GM21825 (cell line): Measurements from ENCODE around the gene WDR93.

ENCODE experiments used
- ATAC-seq: cut with Tn5 transposase; IDR thresholded peaks from one replicate; pipeline ENCODE4 v1.9.1; 2021; ENCODE audit warnings: mild to moderate bottlenecking, moderate library complexity; ENCODE audit not compliant: unreplicated experiment

Gene WDR93

DNA sequence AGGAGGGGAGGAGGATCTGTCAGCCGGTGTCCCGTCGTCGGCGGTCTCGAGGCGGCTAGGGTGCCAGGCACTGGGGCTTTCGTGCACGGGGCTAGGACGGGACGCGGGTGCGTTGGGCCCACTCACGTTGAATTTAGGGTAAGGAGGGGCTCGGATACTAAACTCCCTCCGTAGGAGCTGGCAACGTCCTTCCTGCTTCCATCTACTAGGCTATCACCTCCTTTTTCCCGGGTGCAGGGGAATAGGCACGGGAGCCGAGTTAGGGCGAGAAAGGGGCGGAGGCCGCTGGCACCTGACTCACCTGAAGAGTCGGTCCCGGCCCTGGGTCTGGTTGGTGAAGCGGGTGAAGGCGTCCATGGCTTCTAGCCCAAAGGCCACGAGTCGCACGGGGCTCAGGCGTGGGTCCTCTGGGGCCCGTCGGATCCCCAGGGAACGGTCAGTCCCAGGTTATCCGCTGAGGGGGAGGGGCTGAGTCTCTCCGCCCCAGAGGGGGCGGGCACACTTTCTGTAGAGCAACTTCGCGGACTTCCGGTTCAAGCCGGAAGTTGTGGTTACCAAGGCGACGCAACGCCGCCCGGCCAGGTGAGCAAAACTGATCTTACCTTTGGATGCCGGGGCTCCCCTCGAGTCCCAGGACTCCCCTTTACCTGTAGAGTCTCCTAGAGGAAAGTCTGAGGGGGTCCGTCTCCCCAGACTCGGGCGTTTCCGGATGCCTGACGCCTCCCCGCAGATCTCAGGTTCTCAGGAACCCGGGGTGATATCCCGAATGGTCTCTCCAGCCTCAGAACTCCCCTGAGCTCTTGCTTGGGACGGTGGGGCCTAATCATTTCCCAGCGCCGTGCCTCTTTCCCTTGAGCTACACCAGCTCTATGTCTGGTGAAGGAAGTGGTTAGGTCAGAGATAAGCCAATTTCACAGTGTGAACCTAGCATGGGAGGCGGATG is at the start of gene WDR93, which contains the start of gene PEX11A:
Gene WDR93, plus strand, starts transcription at position 536 of the 943 bp plus-strand sequence. CDS start 10,936 bp downstream, outside the sequence.
Gene PEX11A, minus strand, starts transcription at position 479 of the 943 bp plus-strand sequence. Its CDS starts 122 bp downstream, at position 357.
- peak; percentile 88 for ATAC-seq

DNA sequence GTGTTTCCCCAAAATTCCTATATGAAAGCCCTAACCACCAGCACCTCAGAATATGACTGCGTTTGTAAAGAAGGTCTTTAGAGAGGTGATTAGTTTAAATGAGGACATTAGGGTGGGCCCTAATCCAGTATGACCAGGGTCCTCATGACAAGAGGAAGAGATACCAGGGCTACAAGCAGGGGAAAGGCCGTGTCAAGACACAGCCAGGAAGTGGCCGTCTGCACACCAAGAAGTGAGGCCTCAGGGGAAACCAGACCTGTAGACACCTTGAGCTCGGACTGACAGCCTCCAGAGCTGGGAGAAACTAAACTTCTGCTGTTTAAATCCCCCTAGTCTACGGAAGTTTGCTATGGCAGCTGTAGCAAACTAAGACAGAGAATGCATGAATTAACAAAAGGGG is 49.6 kb upstream of the WDR93 start:
- no peak for ATAC-seq

DNA sequence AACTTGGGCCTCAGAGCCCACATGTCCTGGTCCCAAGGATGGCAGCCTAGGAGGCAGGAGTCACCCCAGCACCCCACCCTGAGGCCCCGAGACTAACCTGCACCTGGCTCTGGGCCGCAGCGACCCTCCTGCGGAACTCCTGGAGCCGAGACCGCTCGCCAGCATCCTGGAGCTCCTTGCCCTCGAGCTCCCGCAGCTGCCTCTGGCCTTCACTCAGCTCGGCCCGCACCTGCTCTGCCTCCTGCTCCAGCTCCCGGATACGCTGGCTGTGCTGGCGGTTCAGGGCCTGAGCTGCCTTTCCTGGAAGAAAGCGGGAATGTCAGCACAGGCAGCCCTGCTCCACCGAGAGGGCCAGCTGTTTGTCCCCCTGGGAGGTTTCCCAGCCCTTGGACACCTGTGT is 48.5 kb upstream of the WDR93 start:
- ATAC-seq, result no peak

DNA sequence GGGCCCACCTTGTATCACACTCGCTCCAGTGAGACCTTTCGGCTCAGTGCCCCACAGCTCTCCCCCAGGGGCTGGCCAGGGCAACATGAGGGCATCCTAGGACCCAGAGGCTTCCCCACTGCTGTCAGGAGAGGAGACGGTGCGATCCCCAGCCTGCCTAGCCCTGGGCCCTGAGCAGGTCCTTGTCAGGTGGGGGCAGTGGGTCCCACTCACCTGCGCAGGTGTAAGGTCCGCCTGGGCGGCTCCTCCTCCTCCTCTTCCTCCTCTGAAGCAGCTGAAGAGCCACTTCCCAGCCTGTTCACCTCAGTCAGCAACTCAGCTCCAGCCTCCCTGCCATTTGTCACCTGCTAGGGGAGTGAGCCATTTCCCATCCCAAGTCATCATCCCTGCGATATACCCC is 44.9 kb upstream of the WDR93 start:
- no peak for ATAC-seq

DNA sequence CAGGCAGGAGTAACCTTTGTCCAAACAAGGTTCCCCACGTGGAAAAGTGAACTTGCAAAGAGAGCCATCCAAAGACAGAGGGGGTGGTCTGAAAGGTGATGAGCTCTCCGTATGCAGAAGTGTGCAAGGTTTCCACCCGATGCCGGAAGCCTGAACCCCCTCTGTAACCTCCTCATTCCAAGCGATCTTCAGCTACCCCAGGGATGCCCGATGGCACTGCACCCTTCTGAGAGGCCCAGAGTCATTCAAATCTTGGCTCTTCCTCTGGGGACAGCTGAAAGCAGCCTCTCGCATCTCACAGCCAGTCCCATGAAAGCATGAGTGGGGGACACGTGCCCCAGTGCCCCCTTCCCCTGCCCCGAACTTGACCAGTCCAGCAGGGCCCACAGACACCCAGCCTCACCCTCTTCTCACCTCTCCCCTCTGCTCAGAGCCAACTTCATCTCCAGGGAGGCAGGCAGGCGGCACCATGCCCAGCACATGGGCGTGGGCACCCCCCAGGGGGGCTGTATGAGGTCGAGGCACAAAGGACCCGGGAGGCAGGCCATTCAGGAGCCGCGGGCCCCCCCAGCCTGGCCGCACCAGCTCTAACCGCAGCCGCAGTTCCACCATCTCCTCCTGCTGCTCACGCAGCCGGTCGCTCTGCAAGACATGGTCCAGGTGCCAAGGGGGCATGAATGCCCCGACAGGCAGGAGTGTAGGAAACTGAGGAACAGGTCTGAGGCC is 44.0 kb upstream of the WDR93 start:
- ATAC-seq, result no peak

DNA sequence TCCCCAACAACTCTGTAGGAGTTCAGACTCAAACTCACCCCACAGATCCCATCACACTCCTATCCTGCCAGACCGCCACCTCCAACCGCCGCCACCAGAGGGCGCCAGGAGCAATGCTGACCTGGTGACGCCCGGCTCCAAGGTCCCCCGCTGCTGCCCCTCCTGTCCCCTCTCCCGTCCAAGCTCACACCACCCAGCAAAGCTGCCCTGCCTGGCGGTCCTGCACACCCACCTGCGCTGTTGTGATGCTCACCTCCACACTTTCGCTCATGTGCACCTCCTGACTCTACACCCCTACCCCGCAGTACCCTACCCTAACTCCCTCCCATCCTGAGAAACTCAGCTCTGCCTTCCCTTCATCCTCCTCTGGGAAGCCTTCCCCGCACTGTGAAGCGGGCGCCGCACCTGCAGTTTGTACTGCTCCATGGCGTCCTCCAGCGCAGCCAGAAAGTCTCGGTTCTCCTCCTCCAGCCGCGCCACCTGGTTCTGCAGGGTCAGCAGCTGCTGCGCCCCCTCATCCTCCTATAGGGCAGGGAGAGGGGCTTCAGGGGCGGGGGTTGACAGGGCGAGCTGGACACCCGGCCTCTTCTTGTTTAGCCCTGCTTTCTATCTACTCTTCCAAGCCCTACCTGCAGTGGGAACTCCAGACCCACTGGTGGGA is 43.3 kb upstream of the WDR93 start:
- ATAC-seq, result no peak

DNA sequence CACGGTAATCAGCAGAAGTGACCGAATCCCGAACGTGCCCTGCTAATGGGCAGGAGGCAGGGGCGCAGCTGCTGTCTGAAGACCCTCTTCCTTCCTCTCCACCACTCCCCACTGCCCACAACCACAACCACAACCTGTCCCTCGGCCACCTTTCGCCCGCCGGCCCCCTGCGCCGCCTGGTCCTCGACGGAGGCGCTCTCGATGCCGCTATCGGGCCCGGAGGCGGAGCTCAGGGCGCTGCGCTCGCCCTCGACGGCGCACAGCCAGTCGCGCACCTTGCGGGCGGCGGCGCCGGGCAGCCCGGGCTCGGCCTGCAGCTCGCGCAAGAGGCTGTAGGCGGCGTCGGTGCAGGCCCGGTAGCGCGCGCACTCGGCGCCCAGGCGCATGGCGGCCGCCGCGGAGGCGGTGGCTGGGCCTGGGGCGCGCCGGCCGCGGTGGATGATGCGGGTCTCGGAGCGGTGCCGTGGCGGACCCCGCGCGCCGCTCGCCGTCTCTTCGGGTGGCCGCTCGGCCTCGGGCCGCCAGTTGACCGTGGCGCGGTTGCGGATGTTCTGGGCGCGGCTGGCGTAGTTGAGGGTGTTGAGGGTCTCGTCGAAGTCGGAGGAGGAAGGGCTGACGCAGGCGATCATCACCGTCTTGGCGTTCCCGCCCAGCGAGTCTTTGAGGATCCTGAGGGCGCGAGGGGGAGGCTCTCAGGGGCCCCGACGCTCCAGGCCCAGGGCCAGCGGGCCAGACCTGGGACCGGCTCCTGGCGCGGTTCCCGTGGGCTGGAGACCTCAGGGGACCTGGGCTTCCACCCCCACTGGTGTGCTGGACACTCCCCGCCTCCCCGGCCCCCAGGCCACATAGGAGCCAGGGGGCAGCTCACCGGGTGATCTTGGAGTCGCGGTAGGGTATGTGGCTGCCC is 42.3 kb upstream of the WDR93 start:
- no peak for ATAC-seq

DNA sequence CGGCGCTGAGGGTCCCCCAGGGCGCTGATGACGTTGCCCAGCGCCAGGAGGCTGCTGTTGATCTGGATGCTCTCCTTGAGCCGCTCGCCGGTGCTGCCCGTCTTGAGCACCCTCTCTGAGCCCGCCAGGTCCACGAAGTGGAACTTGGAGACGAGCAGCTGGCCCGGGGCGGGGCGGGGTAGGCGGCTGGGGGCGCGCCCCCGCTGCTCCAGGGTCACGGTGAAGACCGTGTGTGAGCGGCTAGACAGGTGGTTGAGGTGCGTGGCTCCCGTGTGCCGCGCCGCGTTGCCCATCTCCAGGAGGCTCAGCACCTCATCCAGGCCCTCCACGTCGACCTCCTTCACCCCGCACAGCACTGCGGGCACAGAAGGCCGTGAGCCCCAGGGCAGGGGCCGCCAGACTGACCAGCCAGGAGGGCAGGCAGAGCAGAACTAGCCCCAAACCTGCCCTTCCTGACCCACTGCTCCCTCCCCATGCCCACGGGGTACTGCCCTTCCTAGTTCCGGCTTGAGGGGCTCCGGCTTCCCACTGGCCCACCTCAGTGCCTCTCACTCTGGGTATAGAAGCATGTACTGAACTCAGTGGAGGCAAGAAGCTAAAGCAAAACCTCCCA is 41.5 kb upstream of the WDR93 start:
- no peak for ATAC-seq

DNA sequence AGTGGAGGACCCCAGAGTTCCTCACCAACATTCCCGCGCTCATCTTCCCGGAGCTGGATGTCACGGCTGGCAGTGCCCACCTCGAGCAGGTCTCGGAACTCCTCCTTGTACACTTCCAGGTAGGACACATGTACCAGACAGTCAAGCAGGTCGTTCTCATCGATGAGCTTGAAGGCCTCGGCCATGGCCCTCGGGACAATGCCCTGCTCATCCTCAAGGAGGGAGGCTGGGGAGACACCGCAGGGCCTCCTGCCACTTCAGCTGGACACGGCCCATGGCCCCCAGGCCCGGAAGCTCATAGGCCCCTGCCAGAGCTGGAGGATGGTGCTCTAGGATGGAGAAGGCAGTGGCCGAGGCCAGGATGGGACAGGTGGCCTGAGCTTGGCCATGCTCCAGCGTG is 40.9 kb upstream of the WDR93 start:
- ATAC-seq, result no peak

DNA sequence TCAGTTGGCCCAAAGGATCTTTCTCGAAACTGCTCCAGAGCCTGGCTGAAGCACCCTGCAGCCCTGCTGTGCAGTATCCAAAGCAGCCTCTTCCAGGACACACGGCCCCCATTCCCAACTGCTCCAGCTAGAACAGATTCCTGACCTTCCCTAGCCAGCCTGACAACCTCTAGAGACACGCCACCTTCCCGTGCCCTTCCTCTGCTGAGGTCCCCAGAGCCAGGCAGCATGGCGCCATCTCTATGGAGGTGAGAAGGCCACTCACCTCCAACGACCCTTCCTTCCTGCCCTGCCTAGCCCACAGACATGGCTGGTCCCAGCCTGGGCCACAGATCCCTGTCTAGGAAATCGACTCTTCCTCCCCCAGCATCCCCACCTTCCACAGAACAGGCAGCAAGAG is 38.5 kb upstream of the WDR93 start:
- no peak for ATAC-seq

DNA sequence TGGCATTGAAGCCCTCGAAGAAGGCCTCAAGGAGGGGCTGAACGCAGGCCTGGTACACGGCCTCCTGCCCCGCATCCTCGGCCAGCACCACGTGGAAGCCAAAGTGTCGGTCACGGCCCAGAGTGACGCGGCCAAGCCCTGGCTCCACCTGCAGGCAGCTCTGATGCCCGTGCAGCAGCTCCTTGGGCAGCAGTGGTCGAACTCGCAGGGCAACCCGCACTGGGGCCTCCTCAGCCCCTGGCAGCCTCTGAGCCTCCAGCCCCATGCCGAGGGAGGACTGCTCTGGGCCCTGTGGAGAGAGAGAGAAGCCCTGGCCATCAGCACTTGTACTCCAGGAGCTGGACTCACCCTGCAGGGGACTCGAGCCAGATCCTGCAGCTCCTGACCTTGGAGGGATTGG is 37.9 kb upstream of the WDR93 start:
- ATAC-seq, result no peak

DNA sequence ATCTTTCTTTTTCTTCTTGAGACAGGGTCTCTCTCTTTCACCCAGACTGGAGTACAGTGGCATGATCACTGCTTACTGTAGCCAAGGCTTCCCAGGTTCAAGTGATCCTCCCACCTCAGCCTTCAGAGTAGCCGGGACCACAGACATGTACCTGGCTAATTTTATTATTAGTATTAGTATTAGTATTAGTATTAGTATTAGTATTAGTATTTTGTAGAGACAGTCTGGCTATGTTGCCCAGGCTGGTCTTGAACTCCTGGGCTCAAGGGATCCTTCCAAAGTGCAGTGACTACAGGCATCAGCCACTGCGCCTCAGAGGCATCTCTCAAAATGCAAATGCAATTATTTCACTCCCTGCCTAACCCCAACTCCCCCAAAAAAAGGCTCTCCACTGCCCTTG is 37.0 kb upstream of the WDR93 start:
- no peak for ATAC-seq

DNA sequence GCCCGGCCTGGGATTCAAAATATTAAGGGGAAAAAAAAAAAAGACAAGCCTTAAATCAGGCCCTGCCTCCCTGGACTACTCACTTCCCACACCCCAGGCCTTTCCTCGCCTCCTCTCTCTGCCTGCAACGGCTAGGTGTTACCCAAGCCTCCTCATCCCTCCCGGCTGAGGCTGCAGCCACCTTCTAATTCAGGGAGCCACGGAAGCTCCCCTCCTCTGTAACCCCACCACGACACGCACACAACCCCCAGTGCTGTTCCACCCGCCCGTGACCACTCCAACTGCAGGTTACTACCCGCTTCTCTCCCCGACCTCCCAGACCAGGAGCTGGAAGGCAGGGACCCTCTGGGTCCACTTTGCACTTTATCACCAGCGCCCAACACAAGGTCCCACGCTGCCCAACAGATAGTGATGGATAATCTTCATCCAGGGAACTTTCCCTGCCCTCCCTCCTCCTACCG is 36.3 kb upstream of the WDR93 start:
- no peak for ATAC-seq

DNA sequence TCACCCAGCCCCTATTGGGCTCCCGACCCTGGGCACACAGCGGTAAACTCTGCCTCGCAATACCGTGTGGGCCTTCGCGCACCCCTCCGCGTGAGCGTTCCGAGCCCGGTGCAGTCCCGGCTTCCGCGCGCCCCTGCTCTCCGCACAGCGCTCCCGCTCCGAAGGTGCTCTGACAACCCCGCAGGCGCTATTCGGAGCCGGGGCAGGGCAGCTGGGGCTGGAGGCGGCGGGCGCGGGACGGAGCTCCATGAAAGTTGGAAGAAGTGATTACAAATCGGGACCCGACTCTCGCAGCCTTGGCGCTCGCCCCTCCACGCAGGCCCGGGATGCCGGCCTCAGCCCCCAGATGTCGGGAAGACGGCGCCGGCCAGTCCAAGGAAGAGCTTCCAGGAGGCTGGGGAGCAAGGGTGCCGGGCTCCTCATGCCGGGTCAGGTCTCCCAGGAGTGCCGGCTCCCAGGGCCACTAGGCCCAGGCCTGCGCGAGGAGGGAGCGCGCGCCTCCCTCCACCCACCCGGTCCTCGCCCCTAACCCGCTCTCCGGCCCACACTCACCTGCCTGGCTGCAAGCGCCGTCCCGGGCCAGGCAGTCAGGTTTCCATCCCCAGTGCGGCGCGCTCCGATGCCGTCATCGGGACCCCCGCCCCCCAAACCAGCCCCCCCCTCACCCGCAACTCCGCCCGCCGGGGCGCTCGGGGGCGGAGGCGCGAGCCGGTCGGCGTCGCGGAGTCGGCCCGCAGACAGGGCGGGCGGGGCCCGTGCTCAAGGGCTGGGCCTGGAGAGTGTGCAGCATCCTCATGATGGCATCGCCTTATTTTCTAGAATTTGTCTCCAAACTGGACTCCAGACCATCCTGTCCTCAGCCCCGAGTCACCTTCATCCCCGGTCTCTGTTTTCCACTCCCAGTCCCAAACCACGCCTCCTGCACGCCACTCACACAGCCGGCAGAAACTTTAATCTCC is 35.5 kb upstream of the WDR93 start, which contains the start of gene KIF7:
Gene KIF7, minus strand, starts transcription at position 621 of the 959 bp plus-strand sequence. CDS start 2,537 bp downstream, outside the sequence.
- no peak for ATAC-seq

DNA sequence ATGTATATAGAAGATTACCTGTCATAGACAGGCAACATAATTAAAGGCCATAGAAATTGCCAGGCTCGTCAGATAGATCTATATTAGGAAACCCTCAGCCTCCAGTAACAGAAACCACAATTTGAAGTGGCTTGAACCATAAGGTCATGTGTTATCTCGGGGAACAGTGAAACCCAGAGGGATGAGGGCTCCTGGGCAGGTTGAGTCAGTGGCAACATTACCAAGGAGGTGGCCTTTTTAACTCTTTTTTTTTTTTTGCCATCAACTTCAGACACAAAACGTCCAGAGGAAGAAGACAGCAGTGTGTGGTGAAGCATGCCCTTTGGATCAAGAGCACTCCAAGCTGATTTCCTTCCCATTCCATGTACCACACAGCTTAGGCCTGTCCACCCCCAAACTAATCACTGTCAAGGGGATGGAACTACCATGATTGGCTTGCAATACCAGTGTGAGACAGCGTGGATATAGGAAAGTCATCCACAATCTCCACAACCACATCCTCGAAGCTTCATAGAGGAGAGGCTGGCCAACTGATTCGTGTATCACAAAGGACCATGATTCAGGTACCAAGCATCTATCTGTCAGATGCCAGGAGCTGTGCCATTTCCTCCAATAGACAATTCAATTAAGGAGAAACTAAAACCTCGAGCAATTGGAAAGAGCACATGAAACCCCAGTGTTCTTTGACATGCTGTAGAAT is 34.3 kb upstream of the WDR93 start:
- ATAC-seq, result no peak

DNA sequence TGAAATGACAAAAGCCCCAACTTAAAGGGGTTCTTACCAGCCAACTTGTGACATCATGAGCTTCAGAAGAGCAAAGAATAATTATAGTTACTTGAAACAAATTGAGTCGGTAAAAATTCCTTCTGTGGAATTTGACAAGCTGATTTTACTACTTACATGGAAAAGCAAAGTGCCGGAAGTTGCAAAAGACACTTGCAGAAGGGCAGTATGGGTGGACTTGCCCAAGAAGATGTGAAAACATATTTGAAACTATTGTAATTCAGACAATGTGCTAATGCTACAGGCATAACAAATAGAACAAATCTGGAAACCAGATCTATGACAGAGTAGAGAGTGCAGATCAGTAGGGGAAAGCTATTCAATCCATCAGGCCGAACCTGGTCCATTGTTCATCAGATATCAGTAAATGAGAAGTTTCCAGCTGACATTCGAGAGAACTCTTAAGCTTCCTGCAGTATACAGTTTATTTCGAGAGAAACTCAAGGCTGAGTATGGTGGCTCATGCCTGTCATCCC is 32.9 kb upstream of the WDR93 start:
- no peak for ATAC-seq

DNA sequence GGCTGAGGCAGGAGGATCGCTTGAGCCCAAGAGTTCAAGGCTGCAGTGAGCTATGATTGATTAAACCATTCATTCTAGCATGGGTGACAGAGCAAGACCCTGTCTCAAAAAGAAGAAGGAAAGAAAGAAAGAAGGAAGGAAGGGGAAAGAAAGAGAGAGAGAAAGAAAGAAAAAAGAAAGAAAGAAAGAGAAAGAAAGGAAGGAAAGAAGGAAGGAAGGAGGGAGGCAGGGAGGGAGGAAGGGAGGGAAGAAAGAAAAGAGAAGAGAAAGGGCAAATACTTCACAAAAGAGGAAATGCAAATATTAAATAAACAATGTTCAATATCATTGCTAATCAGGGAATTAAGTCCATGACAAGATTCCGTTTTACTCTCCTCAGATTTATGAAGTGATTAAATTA is 31.3 kb upstream of the WDR93 start:
- ATAC-seq, result no peak

DNA sequence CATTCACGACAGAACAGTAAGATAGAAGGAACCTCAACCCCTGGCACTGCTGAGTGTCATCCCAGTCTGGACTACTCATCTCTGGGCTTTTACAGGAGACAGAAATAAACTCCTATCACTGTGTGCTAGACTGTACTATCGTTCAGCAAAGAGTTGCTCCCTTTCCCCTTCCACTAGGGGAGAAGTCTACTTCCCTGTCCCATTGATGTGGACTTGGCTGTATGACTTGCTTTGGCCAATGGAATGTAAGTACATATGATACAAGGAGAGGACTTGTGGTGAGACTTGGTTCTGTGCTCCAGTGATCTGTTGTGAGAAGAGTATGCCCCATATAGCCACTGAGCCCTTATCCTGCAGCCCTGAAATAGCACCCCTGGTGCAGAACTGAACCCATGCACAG is 30.1 kb upstream of the WDR93 start:
- ATAC-seq, result no peak
